Type B pancreatic cell (in vitro differentiated cells): ENCODE measurements around the gene MAD1L1. TPM values are rescaled to one million over a fixed set of nuclear protein-coding genes. Genes with fewer than 3 reads are reported as not detected.

Experiments used
- DNase-seq: peaks from one replicate; pipeline ENCODE4 v3.0.0; 2021; ENCODE audit warnings: mixed read lengths; ENCODE audit not compliant: unreplicated experiment; ENCODE audit errors: extremely low spot score
- H3K27ac Mint-ChIP-seq: 2 replicates; pipeline ENCODE4 v1.8.0; 2021; ENCODE audit warnings: mild to moderate bottlenecking, mixed read lengths
- H3K27me3 Mint-ChIP-seq: 2 replicates; pipeline ENCODE4 v1.8.0; 2021; ENCODE audit warnings: mixed read lengths
- H3K36me3 Mint-ChIP-seq: 2 replicates; pipeline ENCODE4 v1.8.0; 2021; ENCODE audit warnings: mixed read lengths
- H3K4me1 Mint-ChIP-seq: one replicate; pipeline ENCODE4 v1.8.0; 2021; ENCODE audit warnings: mixed read lengths; ENCODE audit not compliant: unreplicated experiment
- H3K4me3 Mint-ChIP-seq: 2 replicates; pipeline ENCODE4 v1.8.0; 2021; ENCODE audit warnings: mild to moderate bottlenecking, mixed read lengths
- H3K9me3 Mint-ChIP-seq: 2 replicates; pipeline ENCODE4 v1.8.0; 2021; ENCODE audit warnings: mixed read lengths
- total RNA-seq: library from RNA; stranded (reverse); gene quantifications from 2 replicates; pipeline ENCODE4 v1.2.1, GENCODE V29; 2021; ENCODE audit warnings: low replicate concordance
- TF ChIP-seq, protein P1 (sequence below): fragments of 200-600 bp; sonication (generic); conservative IDR thresholded peaks from 2 replicates; pipeline ENCODE4 v1.5.0; 2021; ENCODE audit warnings: antibody characterized with exemption, mild to moderate bottlenecking

The MAD1L1 gene
- total RNA-seq, 1 donor from 2014 or later = 40.7 TPM

DNA sequence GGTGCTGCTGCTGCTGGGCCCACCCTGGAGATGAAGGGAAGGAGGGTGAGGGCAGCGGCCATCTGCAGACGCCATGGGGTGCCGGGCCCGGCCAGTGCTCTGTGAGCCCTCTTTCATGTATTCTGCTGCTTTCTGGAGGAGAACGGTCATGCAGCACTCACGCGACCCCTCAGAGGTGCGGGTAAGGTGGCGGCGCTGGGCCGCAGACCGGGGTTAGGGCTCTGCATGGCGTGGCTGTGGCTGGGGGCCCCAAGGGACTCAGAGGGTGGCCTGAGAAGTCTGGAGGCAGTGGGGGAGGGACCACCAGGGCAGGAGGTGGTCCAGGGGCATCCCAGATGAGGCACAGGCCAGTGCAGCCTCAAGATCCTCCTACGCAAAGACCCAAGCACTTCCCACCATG lies 287.2 kb downstream of the MAD1L1 start:
- peaks cover 4% of the 10 kb centered on the region for H3K36me3 Mint-ChIP-seq
- no peak for DNase-seq
- H3K4me1 Mint-ChIP-seq = peaks cover 9% of the 10 kb centered on the region
- no peak overlapping the region for H3K27ac Mint-ChIP-seq
- no peak overlapping the region for H3K4me3 Mint-ChIP-seq
- H3K27me3 Mint-ChIP-seq = no peaks in the 10 kb centered on the region
- TF ChIP-seq, protein P1, sequence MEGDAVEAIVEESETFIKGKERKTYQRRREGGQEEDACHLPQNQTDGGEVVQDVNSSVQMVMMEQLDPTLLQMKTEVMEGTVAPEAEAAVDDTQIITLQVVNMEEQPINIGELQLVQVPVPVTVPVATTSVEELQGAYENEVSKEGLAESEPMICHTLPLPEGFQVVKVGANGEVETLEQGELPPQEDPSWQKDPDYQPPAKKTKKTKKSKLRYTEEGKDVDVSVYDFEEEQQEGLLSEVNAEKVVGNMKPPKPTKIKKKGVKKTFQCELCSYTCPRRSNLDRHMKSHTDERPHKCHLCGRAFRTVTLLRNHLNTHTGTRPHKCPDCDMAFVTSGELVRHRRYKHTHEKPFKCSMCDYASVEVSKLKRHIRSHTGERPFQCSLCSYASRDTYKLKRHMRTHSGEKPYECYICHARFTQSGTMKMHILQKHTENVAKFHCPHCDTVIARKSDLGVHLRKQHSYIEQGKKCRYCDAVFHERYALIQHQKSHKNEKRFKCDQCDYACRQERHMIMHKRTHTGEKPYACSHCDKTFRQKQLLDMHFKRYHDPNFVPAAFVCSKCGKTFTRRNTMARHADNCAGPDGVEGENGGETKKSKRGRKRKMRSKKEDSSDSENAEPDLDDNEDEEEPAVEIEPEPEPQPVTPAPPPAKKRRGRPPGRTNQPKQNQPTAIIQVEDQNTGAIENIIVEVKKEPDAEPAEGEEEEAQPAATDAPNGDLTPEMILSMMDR = no peak
- no peaks in the 10 kb centered on the region for H3K9me3 Mint-ChIP-seq

- TF ChIP-seq, protein P1 = no peak
- peaks cover 9% of the 10 kb centered on the region for H3K4me1 Mint-ChIP-seq
- H3K27ac Mint-ChIP-seq = no peak overlapping the region
- H3K4me3 Mint-ChIP-seq = no peak overlapping the region
- H3K9me3 Mint-ChIP-seq = no peaks in the 10 kb centered on the region
- H3K36me3 Mint-ChIP-seq = peaks cover 4% of the 10 kb centered on the region
- no peak for DNase-seq
- H3K27me3 Mint-ChIP-seq = no peaks in the 10 kb centered on the region
Observed at GRCh38 chr7:1944619-1945210, 288.0 kb downstream of the MAD1L1 start.

DNA sequence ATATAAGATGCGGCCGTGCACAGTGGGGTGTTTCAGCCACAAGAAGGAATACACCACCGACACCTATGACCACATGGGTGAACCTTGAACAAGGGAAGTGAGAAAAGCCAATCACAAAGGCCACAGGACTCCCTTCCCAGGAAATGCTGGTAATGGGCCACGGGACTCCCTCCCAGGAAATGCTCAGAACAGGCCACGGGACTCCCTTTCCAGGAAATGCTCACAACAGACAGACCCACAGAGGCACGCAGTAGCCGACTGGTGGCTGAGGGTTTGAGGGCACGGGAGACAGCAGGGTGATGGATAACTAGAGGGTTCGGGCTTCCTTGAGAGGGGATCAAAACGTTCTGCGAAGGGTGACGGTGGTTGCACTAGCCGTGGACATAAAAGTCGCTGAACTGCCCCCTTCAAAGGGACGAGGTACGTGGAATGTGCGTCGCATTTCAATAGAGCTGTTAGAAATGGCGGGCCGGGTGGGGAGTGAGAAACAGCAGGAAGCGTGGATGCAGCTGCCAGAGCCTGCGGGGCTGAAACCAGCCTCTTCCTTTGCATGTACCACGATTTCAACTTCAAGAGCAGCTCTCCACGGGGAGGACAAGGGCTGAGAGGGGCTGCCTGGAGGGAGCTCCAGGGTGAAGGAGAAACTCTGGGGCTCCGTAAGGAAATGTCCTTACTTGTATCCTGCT lies 288.7 kb downstream of the MAD1L1 start:
- Mint-ChIP-seq H3K27ac (no peak overlapping the region), H3K4me3 (no peak overlapping the region)
- DNase-seq = no peak

DNA sequence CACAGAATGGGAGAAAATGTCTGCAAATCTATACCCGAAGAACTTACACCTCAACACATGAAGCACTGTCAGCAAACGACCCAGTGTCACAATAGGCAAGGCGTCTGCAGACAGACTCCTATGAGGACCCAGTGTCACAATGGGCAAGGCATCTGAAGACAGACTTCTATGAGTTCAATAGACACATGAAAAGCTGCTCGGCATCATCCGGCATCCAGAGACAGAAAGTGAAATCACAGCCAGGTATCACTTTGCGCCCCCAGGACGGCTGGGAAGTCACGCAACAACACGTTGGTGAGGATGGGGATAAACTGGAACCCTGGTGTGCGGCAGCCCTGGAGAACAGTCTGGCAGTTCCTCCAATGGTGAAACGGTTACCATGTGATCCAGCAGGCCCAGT lies 289.4 kb downstream of the MAD1L1 start:
- Mint-ChIP-seq H3K9me3 (no peaks in the 10 kb centered on the region), H3K27me3 (no peaks in the 10 kb centered on the region), H3K4me1 (peaks cover 9% of the 10 kb centered on the region), H3K4me3 (no peak overlapping the region), H3K36me3 (peaks cover 4% of the 10 kb centered on the region), H3K27ac (no peak overlapping the region)
- no peak for DNase-seq
- TF ChIP-seq, protein P1 = no peak

More for the DNA sequence above, 288.7 kb downstream of the MAD1L1 start:
- H3K4me1 Mint-ChIP-seq = peaks cover 9% of the 10 kb centered on the region
- no peaks in the 10 kb centered on the region for H3K27me3 Mint-ChIP-seq
- H3K36me3 Mint-ChIP-seq = peaks cover 4% of the 10 kb centered on the region
- TF ChIP-seq, protein P1 = no peak
- H3K9me3 Mint-ChIP-seq = no peaks in the 10 kb centered on the region

DNA sequence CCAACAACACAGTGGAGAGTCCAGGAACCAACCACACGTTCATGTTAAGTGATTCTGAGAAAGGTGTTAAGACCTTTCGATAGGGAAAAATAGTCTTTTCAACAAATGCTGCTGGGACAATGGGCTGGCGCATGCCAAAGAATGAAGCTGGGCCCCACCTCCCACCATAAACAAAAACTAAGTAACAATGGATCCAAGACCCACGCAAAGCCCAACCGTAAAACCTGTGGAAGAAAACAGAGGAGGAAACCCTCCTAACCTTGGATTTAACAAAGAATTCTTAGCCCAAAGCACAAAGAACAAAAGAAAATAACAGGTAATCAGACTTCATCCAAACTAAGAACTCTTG lies 289.8 kb downstream of the MAD1L1 start:
- TF ChIP-seq, protein P1 = no peak
- H3K27me3 Mint-ChIP-seq = no peaks in the 10 kb centered on the region
- DNase-seq = no peak
- H3K36me3 Mint-ChIP-seq = peaks cover 7% of the 10 kb centered on the region
- no peak overlapping the region for H3K4me3 Mint-ChIP-seq
- no peak overlapping the region for H3K27ac Mint-ChIP-seq
- H3K9me3 Mint-ChIP-seq = no peaks in the 10 kb centered on the region
- H3K4me1 Mint-ChIP-seq = peaks cover 9% of the 10 kb centered on the region
